Measurements from ENCODE around the gene OSMR.

Gene OSMR

DNA sequence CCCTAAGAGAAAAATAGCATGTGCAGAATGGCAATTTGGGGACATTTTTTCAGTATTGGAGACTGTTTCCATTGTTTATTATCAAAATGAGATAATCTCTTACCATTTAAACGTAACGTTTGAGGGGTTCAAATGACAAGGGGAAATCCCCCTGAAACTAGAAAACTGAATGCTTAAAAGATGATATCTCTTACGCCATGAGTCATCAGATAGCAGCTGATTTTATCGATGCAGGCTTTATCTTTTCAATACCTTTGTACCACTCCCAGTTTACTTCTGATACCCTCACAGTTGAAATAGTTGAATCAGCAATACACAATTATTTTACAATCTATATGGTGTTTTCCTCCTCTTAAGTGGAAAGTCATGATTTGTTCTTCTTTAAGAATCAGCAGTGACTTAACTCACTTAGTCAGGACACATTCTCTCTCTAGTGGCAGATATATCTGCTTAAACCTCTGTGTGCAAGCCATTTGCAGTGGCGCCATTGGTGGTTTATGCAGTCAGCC, 29.2 kb downstream of the OSMR start:
- no peak for DNase-seq

DNA sequence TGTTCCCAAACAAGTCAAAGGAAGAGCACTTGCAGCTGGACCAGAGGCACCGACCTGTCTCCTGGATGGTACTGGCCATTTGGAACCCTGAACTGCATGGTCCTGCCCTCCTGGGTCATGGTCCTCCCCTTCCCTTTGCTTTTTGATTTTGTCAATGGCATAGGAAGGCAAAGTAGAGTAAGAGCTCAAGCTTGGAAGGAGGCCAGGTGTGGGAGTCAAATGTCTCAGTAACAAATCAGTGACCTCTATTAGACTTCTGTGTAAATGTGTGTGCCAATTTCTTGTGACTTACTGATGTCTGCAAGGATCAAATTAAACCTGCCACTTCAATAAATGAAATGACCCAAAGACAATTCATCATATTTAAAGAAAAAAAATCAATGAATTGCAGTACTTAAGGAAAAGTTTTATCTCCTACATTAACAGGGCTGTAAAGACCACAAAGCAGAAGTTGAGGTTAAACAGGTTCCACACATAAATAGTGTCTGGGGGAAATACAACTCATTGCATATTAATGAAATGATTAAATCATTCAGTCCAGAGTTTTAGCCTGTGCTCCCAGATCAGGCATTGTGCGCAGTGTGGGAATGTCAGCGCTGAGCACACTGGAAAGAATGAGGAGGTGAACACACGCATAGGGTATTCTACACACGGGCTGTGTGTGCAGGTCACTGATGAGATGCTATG, 32.7 kb downstream of the OSMR start:
- no peak for DNase-seq

DNA sequence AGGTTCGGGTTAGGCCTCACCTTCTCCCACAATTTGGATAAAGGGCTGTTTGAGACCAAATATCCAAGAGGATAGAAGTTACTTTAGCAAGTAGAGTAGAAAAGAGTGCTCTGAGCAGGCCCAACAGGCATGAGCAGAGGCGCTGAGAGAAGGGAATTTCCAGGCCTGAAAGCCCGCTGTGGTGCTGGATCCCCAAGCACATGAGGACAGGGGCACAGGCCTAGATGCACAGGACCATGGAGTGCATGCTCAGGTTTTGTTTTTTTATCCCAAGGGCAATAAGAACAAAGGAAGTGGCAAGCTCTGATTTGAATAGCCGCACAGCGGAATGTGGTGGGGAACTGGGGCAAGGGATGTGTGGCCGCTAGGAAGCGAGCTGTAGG, 33.3 kb downstream of the OSMR start:
- no peak for DNase-seq

DNA sequence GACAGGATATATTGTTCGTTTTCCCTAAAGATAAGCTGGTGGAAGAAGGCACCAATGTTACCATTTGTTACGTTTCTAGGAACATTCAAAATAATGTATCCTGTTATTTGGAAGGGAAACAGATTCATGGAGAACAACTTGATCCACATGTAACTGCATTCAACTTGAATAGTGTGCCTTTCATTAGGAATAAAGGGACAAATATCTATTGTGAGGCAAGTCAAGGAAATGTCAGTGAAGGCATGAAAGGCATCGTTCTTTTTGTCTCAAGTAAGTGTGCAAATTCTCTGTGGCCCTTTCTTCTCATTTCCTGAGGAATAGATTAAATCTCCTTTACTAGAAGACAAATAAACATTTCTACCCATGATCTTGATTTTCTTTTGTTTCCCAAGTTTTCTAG, 38.0 kb downstream of the OSMR start:
- DNase-seq = no peak

DNA sequence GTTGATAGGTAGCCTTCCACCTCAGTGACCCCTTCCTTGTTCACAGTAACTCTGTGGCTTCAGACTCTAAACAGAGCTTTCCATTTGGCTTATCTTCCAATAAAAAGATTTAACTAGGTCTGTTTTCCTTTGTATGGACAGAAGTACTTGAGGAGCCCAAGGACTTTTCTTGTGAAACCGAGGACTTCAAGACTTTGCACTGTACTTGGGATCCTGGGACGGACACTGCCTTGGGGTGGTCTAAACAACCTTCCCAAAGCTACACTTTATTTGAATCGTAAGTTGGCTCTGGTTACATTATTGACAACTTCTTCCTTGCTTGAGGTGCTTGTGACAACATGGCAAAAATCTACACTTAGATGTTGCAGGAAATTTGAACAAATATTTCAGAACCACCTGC, 39.4 kb downstream of the OSMR start:
- DNase-seq = no peak

DNA sequence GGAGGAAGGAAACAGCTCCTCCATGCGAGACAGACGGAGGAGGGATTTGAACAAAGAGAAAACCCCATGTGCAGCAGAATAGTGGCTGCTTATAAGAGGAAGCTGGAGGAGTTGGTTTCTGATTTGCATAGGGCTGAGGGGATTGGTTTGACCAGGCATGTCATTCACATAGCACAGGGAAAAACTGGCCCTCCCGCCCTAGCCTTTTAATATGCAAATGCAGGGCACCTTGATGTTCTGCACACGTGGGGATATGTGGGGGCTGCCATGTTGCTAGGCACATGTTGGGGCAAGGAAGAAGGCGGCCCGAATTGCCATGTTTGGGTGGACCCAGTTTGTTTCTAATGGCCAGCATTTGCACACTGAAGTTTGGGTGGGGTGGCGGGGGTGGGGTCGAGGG, 42.2 kb downstream of the OSMR start:
- DNase-seq = no peak

DNA sequence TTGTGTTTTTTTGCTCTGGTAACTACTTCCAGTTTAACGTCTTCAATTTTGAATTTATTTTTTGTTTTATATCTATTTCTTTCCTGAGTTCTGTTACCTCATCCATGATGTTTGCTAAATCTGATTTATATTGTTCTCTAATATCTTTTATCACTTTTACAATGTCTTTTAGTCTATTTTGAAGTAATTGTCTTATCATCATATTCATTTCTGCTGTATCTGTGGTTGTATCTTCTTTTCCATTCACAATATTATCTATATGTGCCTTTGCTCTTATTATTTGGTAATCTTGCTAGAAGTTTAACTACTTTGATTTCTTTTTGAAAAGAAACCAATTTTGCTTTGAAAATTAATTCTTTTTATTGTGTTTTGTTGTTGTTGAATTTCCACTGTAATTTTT, 43.6 kb downstream of the OSMR start:
- DNase-seq = no peak

DNA sequence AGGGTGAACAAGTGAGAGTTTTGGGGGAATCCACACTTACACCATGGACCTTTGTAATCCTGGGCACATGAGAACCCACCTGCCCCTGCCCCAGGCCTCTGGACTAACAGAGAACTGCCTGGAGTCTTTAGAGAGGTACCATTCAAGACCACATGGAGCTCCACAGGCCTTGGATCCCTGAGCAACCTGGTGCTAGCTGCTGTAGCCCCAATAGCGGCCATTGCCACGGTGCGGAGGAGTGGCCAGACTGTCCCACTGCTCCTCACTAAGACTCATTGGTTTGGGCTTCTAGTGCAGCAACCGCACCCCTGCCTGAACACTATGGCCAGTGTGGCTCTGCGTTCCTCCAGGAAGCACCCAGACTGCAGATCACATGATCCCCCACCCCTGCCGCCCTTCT, 45.8 kb downstream of the OSMR start:
- DNase-seq = no peak

DNA sequence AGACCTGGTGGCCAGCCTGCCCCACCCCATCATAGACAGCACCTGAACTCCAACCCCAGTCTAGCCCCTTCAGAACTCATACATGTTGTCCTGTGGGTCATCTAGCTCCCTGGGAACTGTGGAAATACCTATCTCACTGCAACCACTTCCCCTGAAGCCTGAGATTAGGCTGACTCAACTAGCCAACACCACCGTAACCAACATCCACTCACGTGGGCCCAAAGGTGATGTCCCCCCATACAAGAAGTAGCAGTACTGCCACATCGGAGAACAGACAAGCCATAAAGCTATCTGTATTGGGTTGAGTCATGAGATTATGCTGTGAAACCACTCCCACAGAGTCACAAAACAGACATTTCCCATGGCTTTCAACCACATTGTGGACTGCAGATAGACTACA, 46.6 kb downstream of the OSMR start:
- DNase-seq = no peak

DNA sequence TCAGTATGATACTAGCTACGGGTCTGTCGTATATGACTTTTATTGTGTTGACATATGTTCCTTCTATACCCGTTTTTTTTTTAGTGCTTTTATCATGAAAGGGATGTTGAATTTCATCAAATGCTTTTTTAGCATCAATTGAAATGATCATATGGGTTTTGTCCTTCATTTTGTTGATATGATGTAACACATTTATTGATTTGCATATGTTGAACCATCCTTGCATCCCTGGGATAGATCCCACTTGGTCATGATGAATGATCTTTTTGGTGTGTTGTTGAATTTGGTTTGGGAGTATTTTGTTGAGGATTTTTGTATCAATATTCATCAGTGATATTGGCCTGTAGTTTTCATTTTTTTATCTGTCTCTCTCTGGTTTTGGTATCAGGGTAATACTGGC, 50.9 kb downstream of the OSMR start:
- DNase-seq = no peak

DNA sequence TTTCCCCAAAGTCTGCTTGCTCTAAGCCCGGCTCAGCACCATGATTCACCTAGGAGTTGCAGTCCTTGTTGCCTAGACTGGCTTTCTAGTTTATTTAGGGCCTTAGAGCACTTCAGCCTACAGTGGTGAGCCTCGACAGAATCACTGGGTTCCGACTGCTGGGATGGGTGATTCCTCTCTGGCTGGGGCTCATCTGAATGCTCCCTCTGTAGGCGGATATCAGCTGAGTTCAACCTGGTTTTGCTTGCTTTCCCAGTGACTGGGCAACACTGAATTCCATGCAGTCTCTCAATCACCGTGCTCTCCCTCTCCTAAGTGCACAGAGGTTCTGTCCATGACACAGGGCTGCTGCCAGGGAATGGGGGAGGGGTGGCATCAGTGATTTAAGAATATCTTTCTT, 54.1 kb downstream of the OSMR start:
- no peak for DNase-seq

DNA sequence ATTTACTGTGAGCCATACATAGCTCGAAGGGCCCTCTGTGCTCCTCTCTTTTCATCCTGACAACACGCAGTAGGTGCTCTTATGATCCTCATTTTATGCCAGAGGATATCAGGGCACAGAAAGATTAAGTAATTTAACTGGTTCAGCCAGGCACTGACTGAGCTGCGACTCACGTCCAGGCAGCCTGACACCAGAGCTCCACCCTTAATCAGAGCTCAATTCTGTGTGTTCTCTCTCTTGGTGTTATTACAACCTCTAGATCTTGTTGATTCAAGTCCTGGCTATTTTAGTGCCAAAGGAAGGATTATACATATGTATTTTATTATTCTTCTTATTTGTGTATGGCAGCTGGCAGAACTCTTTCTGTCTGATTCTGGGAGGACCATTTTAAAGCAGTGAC, 59.7 kb downstream of the OSMR start:
- DNase-seq = no peak

DNA sequence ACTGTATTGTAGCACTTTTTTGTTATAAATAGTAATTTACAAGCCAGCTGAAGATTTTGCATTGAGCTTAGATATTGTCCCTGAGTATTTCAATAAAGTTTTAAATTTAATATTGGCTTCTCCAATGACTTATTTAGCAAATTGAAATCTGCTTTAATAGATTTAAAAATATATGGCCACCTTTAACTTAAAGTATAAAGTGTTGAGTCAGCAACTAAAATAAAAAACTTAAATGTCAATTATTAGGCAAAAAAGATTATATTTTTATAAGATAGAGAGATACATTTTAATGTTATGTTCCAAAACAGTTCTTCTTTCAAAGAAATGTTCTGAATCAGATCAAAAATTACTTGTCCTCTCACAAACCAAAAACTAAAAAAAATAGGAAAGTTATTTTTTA, 60.7 kb downstream of the OSMR start:
- DNase-seq = no peak

DNA sequence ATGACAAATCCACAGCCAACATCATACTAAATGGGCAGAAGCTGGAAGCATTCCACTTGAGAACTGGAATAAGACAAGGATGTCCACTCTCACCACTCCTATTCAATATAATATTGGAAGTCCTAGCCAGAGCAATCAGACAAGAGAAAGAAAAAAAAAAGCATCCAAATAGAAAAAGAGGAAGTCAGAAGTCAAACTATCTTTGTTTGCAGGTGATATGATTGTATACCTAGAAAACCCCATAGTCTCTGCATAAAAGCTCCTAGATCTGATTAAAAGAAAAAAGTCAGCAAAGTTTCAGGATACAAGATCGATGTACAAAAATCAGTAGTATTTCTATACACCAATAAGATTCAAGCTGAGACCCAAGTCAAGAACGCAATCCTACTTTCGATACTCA, 66.1 kb downstream of the OSMR start:
- DNase-seq = no peak

DNA sequence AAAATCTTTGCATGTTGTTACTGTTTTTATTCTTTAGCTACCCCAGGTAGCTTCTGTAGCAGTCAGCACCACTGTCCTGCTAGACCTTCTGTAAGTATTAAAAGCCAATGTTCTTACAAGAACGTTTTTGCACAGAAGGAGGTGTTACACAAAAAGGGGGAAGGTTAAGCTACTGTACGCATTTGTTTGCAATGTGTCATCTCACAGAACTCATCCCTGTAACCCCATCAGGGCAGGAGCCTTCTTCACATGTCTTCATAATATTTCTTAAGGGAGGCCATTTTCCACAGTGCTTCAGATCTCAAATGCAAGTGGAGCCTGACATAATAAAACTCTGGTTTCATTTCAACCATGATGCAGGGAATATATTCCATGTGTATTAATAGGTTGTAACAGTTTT, 67.9 kb downstream of the OSMR start:
- DNase-seq = no peak

DNA sequence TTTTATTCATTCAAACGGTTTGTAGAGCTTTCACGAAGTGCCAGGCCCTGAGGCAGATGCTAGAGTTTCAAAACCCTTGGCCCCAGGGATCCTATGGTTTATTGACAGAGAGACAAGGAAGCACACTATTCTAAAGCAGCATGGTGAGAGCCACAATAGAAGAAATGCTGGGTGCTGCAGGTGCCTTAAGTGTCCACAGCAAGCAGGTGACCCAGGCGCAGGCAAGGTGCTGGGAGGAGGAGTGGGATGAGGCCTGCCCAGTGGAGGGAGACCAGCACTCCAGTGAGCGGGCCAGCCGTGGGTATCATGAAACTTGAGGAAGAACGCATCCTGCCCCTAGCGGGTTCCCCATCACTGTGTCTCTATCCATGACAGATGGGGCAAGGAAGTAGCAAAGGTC, 71.0 kb downstream of the OSMR start:
- DNase-seq = no peak

DNA sequence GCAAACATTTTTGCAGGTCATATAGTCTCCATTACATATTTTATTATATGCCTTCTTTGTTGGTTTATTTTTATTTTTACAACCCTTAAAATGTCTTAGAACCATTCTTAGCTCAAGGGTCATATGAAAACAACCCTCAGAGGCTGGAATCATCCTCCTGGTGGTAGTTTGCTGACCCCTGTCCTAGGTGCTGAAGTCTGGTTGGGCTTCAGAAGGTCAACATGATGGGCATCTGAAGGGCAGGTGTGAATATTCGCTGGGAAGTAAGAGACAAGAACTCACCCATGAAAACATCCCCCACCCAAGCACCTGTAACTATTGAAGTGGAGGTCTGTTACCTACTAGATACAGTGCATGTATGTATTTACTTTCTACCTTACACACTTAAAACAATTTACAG, 75.4 kb downstream of the OSMR start:
- DNase-seq = no peak

DNA sequence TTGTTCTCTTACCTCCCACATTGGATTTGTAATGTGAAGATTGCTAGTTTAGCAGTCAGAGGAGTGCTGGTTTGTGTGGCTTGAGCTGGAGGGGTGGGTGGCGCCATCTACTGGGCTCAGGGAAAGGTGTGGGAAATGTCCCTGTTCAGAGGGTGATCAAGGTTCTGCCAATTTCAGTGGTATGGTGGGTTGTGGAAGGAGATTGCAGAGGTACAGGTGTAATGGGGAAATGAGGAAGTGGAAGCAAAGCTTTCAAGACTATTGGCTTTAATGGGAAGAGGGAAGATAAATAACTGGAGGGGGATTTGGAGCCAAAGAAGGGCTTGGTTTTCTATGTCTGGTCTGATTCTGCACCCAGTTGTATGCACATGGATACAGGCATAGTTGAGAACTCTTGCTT, 76.4 kb downstream of the OSMR start:
- DNase-seq = peak; percentile 50

DNA sequence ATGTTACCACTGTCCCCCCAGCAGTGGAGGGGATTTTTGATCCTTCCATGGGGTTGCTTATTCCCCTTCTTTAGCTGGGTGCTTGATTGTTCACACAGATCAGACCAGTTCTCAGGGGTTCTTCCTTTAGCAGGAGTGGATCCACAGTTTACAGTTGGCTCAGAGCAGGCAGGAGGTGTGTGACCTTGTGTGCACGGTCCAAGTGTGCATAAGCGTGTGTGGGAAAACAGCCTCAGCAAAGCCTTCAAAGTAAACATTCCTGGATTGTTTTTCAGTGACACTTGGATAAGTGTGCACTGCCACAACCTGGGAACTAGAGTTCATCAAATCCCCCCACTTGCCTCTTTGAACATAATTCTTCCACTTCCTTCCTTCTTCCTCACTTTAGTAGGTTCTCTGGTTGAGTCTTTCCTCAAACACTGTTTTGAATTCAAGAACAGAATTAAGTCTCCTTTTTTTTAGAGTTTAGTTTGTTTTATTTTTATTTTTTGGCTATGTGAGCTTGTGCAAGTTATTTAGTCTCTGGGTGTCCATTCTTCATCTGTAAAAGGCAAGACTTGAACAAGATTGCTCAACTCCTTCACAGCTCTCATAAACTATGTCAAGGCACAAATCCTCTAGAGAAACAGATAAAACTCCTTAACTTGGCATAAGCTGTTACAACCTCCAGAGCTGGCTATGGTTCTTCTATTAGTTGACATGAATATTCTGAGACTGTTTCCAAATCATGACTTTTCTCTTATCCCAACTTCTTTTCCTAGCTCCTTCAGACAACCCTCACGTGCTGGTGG, 78.0 kb downstream of the OSMR start:
- no peak for DNase-seq

DNA sequence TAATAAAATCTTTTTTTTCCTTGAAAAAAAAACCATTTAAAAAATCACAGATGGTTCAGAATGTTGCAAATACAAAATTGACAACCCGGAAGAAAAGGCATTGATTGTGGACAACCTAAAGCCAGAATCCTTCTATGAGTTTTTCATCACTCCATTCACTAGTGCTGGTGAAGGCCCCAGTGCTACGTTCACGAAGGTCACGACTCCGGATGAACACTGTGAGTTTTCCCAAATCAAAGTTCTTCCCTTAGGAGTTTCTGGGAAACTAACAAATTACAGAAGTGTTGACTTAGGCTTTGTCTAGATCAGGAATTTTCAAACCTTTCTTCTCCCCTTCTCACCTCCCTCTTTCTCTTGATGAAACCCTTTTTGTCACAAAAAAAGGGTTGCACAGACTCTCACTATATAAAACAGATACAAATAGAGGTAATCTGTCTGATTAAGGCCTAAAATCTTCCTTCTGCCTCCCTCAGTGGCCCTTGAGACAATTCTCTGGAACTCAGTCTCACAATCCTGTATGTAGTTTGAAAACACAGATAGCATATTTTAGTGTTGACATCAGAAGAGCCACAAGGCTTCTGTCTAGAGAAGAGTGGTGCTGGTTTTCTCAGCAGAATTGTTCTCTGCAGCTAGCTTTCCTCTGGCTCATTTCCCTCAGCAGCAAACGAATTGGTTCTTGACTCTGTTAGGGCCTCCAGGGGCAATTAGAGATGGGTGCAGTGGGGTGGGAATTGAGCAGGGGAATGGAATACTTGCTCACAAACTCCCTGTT, 79.5 kb downstream of the OSMR start:
- DNase-seq = no peak

DNA sequence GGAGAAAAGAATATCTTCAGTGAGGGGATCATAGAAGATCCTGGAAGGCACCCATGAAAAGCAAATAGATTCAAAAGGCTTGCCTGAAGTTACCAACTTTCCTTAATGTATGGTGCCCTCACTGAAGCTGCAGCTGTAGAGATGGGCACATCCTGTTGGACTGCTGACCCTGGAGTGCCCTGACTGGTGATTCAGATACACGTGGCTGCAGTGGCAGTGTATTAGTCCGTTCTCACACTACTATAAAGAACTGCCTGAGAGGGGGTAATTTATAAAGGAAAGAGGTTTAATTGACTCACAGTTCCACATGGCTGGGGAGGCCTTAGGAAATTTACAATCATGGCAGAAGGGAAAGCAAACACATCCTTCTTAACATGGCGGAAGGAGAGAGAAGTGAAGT, 80.3 kb downstream of the OSMR start:
- DNase-seq = no peak

DNA sequence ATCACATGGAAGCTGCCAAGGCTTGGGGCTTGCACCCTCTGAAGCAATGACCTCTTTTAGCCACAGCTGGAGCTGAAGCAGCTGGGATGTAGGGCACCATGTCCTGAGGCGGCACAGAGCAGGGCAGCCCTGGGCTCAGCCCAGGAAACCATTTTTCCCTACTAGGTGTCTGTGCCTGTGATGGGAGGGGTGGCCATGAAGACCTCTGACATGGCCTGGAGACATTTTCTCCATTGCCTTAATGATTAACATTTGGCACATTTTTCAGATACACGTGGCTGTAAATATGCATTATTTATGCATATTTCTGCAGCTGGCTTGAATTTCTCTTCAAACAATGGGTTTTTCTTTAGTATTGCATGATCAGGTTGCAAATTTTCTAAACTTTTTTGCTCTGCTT, 81.7 kb downstream of the OSMR start:
- no peak for DNase-seq

DNA sequence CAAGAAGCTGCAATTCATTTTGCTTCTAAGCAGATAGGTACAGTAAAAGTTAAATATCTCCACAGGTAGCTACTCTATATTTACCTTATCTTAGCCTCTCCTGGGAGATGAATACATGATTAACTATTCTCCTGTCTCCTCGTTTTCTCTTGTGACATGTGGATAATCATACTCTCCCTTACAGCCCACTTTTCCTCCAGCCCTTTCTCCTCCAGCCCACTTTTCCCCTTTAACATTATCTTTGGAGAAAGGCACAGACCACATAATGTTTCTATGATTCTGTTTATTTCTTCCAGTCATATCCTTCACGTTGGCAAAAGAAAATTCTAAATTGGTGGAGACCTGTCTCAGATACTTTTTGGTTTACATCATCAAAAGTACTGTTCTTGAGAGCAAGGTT, 84.0 kb downstream of the OSMR start:
- DNase-seq = no peak

DNA sequence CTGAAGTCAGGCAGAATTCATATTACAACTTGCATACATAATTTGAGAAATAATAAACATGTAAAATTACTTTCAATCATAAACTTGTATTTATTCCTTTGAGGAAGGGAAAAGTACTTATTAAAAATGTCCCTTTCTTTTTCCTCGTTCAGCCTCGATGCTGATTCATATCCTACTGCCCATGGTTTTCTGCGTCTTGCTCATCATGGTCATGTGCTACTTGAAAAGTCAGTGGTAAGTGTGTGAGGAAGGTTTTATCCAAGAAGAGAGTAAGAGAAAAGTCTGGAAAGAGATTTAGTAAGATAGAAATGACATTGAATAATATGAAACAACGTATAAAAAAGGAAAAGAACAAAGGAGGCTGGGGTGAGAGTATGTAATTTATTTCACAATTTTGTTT, 85.9 kb downstream of the OSMR start:
- no peak for DNase-seq
